ENCODE data around the gene OTUB1.

OTUB1 gene

GRCh38 chr11:63939397-63939891 is 46.8 kb upstream of the OTUB1 start:
- peak overlapping the region; percentile 48 for H3K27ac ChIP-seq (ENCODE audit: low read depth, low read length)
- no peak for TF ChIP-seq EZH2phosphoT487 (conservative IDR thresholded peaks at IDR 0.05; ENCODE audit: low read length)
- TF ChIP-seq CTCF (IDR thresholded peaks at IDR 0.05; ENCODE audit: insufficient read depth, low read length, poor library complexity, severe bottlenecking) = no peak
- no peaks in the 10 kb centered on the region for H3K36me3 ChIP-seq (ENCODE audit: low read length)
- H3K9me2 ChIP-seq (replicated peaks; ENCODE audit: insufficient read depth, low read length) = no peaks in the 10 kb centered on the region
- peak overlapping the region; percentile 36 for H2AFZ ChIP-seq (ENCODE audit: low read depth, low read length, severe bottlenecking)
- H3K79me2 ChIP-seq (ENCODE audit: insufficient read depth, low read length) = peaks cover 51% of the 10 kb centered on the region
- no peaks in the 10 kb centered on the region for H3K27me3 ChIP-seq (ENCODE audit: low read length)
- peak overlapping the region; percentile 86 for H3K4me2 ChIP-seq (ENCODE audit: low read depth, low read length, poor library complexity, severe bottlenecking)
- peak overlapping the region; percentile 79 for H3K9ac ChIP-seq (ENCODE audit: low read length)
- no peaks in the 10 kb centered on the region for H4K20me1 ChIP-seq (ENCODE audit: low read depth, low read length)
- peak overlapping the region; percentile 92 for H3K4me3 ChIP-seq (ENCODE audit: insufficient read depth, low read length, poor library complexity, severe bottlenecking)
- H3K9me3 ChIP-seq (ENCODE audit: insufficient read depth, low read length) = no peaks in the 10 kb centered on the region
- H3F3A ChIP-seq (ENCODE audit: insufficient read depth) = peaks cover 10% of the 10 kb centered on the region

- Histone ChIP-seq H2AFZ (ENCODE audit: low read depth, low read length, severe bottlenecking) (no peak overlapping the region), H4K20me1 (ENCODE audit: low read depth, low read length) (no peaks in the 10 kb centered on the region), H3K9me2 (replicated peaks; ENCODE audit: insufficient read depth, low read length) (no peaks in the 10 kb centered on the region), H3K9me3 (ENCODE audit: insufficient read depth, low read length) (no peaks in the 10 kb centered on the region), H3K27ac (ENCODE audit: low read depth, low read length) (0 out of 2 replicates have a peak overlapping the region, but pooled peaks have one; percentile 7), H3K79me2 (ENCODE audit: insufficient read depth, low read length) (peaks cover 51% of the 10 kb centered on the region), H3K9ac (ENCODE audit: low read length) (no peak overlapping the region), H3K36me3 (ENCODE audit: low read length) (no peaks in the 10 kb centered on the region), H3K4me2 (ENCODE audit: low read depth, low read length, poor library complexity, severe bottlenecking) (peak overlapping the region; percentile 86), H3K4me3 (ENCODE audit: insufficient read depth, low read length, poor library complexity, severe bottlenecking) (no peak overlapping the region), H3F3A (ENCODE audit: insufficient read depth) (peaks cover 10% of the 10 kb centered on the region), H3K27me3 (ENCODE audit: low read length) (no peaks in the 10 kb centered on the region)
- TF ChIP-seq CTCF (IDR thresholded peaks at IDR 0.05; ENCODE audit: insufficient read depth, low read length, poor library complexity, severe bottlenecking) (no peak), EZH2phosphoT487 (conservative IDR thresholded peaks at IDR 0.05; ENCODE audit: low read length) (no peak)
These were observed 45.5 kb upstream of the OTUB1 start for GRCh38 chr11:63940786-63941185.

- TF ChIP-seq CTCF (IDR thresholded peaks at IDR 0.05; ENCODE audit: insufficient read depth, low read length, poor library complexity, severe bottlenecking) (no peak), EZH2phosphoT487 (conservative IDR thresholded peaks at IDR 0.05; ENCODE audit: low read length) (no peak)
- H3K4me2 ChIP-seq (ENCODE audit: low read depth, low read length, poor library complexity, severe bottlenecking) = no peak overlapping the region
These were observed 44.3 kb upstream of the OTUB1 start for GRCh38 chr11:63941901-63942300.

More at GRCh38 chr11:63941901-63942300, 44.3 kb upstream of the OTUB1 start:
- no peak overlapping the region for H3K27ac ChIP-seq (ENCODE audit: low read depth, low read length)
- no peak overlapping the region for H3K9ac ChIP-seq (ENCODE audit: low read length)
- no peaks in the 10 kb centered on the region for H3K36me3 ChIP-seq (ENCODE audit: low read length)
- H3K9me3 ChIP-seq (ENCODE audit: insufficient read depth, low read length) = no peaks in the 10 kb centered on the region
- no peaks in the 10 kb centered on the region for H3K27me3 ChIP-seq (ENCODE audit: low read length)
- peaks cover 10% of the 10 kb centered on the region for H3F3A ChIP-seq (ENCODE audit: insufficient read depth)
- peaks cover 51% of the 10 kb centered on the region for H3K79me2 ChIP-seq (ENCODE audit: insufficient read depth, low read length)
- H2AFZ ChIP-seq (ENCODE audit: low read depth, low read length, severe bottlenecking) = no peak overlapping the region
- H4K20me1 ChIP-seq (ENCODE audit: low read depth, low read length) = no peaks in the 10 kb centered on the region
- H3K9me2 ChIP-seq (replicated peaks; ENCODE audit: insufficient read depth, low read length) = no peaks in the 10 kb centered on the region
- no peak overlapping the region for H3K4me3 ChIP-seq (ENCODE audit: insufficient read depth, low read length, poor library complexity, severe bottlenecking)

All from SU-DHL-6 (cell line).